T-helper 1 cell treated with Interleukin-12 subunit alpha and Interleukin-12 subunit beta and Interleukin-4 antibody, amounts not matched to agents 30 μg/mL and 1 μg/mL, for 36 hours (primary cell): ENCODE data around the gene AHNAK.
A peak's percentile ranks its signal among the peaks of the same experiment; 100 is the strongest.
"Not testable (repeated sequence)": the region's sequence is repeated elsewhere in the genome, so short reads cannot be mapped to it uniquely, and the experiment has no call there.

Experiments
- H3K27ac Mint-ChIP-seq: one replicate; pipeline ENCODE4 v1.8.0; 2021; ENCODE audit warnings: mild to moderate bottlenecking, mixed read lengths
- H3K27me3 Mint-ChIP-seq: one replicate; pipeline ENCODE4 v1.8.0; 2021; ENCODE audit warnings: low read depth, mixed read lengths
- H3K36me3 Mint-ChIP-seq: one replicate; pipeline ENCODE4 v1.8.0; 2021; ENCODE audit warnings: low read depth, mixed read lengths
- H3K4me1 Mint-ChIP-seq: one replicate; pipeline ENCODE4 v1.8.0; 2021; ENCODE audit warnings: low read depth, mixed read lengths
- H3K4me3 Mint-ChIP-seq: one replicate; pipeline ENCODE4 v1.8.0; 2021; ENCODE audit warnings: mild to moderate bottlenecking, moderate library complexity, mixed read lengths
- H3K9me3 Mint-ChIP-seq: one replicate; pipeline ENCODE4 v1.8.0; 2021; ENCODE audit warnings: mixed read lengths

AHNAK gene

GRCh38 chr11:62464655-62465054 lies 82.0 kb downstream of the AHNAK start:
- Mint-ChIP-seq H3K9me3 (no peaks in the 10 kb centered on the region), H3K27me3 (no peaks in the 10 kb centered on the region), H3K27ac (no peak overlapping the region), H3K36me3 (no peaks in the 10 kb centered on the region), H3K4me3 (no peak overlapping the region), H3K4me1 (peaks cover 4% of the 10 kb centered on the region)

DNA sequence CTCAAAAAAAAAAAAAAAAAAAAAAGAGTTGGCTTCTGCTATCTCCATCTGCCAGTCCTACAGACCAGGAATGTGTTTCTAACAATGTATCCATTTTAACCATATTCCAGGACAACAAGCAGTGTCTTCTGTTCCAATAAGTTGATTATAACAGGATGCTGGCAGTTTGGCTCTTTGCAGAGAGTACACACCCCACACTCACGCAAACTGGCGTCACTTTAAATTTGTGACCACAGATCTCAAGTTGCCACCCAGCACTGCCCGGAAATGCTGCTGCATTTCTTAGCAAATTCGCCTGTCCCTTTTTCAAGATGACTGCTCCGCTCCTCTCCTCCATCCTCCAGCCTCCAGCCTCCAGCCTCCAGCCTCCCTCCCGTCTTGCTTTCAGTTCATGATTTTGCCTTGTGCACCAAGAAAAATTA lies 83.5 kb downstream of the AHNAK start:
- Mint-ChIP-seq H3K27ac (no peak overlapping the region), H3K36me3 (no peaks in the 10 kb centered on the region), H3K9me3 (no peaks in the 10 kb centered on the region)

GRCh38 chr11:62462508-62462892 lies 84.1 kb downstream of the AHNAK start:
- Mint-ChIP-seq H3K27me3 (no peaks in the 10 kb centered on the region), H3K4me1 (peaks cover 4% of the 10 kb centered on the region), H3K4me3 (no peak overlapping the region), H3K36me3 (no peaks in the 10 kb centered on the region), H3K27ac (no peak overlapping the region), H3K9me3 (no peaks in the 10 kb centered on the region)

More for the DNA sequence above, 83.5 kb downstream of the AHNAK start:
- Mint-ChIP-seq H3K27me3 (no peaks in the 10 kb centered on the region), H3K4me1 (peaks cover 4% of the 10 kb centered on the region), H3K4me3 (peak overlapping the region; percentile 37)

DNA sequence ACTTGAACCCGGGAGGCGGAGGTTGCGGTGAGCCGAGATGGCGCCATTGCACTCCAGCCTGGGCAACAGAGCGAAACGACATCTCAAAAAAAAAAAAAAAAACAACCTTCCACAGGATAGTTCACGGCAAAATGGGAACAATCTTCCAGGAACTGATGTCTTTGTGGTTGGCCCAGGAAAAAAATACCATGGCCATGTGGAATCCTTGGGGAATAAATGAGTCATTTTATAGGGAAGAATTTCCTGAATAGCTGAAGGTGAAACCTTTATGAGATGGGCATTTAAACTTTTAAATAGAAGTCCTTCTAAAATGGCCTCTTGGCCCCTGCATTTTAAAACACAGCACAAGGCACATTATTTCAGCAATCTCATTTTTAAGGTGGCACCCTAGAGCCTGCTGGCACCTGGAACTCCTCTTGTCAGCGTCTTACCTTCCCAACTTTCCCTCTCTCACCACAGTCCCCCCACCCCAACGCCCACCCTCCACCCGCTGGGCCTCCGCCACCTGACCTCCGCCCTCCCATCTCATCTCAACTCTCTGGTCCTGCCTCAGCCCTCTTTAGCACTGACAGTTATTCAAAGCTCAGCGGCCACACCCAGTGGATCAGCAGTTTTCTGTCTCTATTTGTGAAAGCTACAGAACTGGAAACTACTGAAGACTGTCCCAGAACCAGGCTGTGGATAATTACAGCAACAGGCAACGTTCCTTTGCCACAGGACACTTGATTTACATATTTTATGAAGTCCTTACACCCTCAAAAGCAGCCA lies 84.7 kb downstream of the AHNAK start:
- no peak overlapping the region for H3K4me3 Mint-ChIP-seq
- H3K36me3 Mint-ChIP-seq, result no peaks in the 10 kb centered on the region
- peaks cover 4% of the 10 kb centered on the region for H3K4me1 Mint-ChIP-seq
- H3K27me3 Mint-ChIP-seq, result no peaks in the 10 kb centered on the region
- no peaks in the 10 kb centered on the region for H3K9me3 Mint-ChIP-seq
- H3K27ac Mint-ChIP-seq, result no peak overlapping the region

- Mint-ChIP-seq H3K36me3 (no peaks in the 10 kb centered on the region), H3K27me3 (no peaks in the 10 kb centered on the region), H3K4me1 (peaks cover 4% of the 10 kb centered on the region), H3K4me3 (no peak overlapping the region), H3K9me3 (no peaks in the 10 kb centered on the region), H3K27ac (no peak overlapping the region)
These were observed 87.5 kb downstream of the AHNAK start for GRCh38 chr11:62459080-62459479.

- Mint-ChIP-seq H3K27ac (no peak overlapping the region), H3K4me1 (peaks cover 2% of the 10 kb centered on the region), H3K9me3 (no peaks in the 10 kb centered on the region), H3K36me3 (no peaks in the 10 kb centered on the region), H3K4me3 (no peak overlapping the region), H3K27me3 (no peaks in the 10 kb centered on the region)
These were observed 88.2 kb downstream of the AHNAK start for GRCh38 chr11:62458212-62459002.

- no peak overlapping the region for H3K27ac Mint-ChIP-seq
- no peaks in the 10 kb centered on the region for H3K27me3 Mint-ChIP-seq
- H3K4me1 Mint-ChIP-seq, result no peaks in the 10 kb centered on the region
- no peaks in the 10 kb centered on the region for H3K9me3 Mint-ChIP-seq
- H3K4me3 Mint-ChIP-seq, result no peak overlapping the region
- H3K36me3 Mint-ChIP-seq, result no peaks in the 10 kb centered on the region
These were observed 89.1 kb downstream of the AHNAK start for GRCh38 chr11:62457478-62457877.

DNA sequence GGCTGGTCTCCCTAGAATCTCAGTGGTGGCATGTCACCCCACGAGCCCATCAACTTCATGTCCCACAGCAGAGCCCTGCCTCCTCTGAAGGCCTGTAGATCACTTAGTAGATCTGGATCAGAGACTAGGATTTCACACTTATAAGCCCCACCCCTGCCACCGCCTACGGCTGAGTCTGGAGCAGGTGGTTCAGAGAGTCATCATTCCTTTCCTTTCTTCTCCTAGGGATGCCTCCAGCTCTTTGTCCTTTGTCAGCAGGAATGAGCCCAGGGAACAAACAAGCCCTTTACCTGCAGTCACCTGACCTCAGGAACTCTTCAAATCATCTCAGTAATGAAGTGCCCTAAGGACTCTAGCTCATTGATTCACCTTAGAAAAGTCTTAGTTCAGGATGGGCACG lies 90.0 kb downstream of the AHNAK start:
- Mint-ChIP-seq H3K4me3 (no peak overlapping the region), H3K4me1 (no peaks in the 10 kb centered on the region), H3K27ac (no peak overlapping the region), H3K9me3 (no peaks in the 10 kb centered on the region), H3K36me3 (no peaks in the 10 kb centered on the region), H3K27me3 (no peaks in the 10 kb centered on the region)

GRCh38 chr11:62452839-62453468 lies 93.7 kb downstream of the AHNAK start:
- H3K9me3 Mint-ChIP-seq, result no peaks in the 10 kb centered on the region
- H3K4me3 Mint-ChIP-seq, result no peak overlapping the region
- no peaks in the 10 kb centered on the region for H3K36me3 Mint-ChIP-seq
- H3K27me3 Mint-ChIP-seq, result peaks cover 5% of the 10 kb centered on the region
- no peak overlapping the region for H3K27ac Mint-ChIP-seq
- H3K4me1 Mint-ChIP-seq, result no peaks in the 10 kb centered on the region

DNA sequence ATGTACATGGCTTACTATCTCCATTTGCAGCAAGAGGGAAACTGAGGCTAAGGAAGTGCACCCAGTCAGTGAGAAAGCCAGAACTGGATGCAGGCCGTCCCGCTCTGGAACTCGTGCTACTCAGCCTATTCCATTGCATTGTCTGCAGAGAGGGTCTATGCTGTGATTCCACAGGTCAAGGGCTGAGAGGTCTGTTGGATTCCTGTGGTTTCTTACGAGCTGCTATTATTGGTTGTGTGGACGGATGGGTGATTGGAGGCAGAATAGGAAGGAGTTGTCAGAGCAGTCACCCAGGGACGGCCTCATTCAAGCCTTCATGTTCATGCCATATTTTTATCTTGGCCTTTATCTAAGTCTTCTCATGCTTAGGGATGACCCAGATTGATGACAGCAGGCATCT lies 94.3 kb downstream of the AHNAK start:
- no peaks in the 10 kb centered on the region for H3K36me3 Mint-ChIP-seq
- no peak overlapping the region for H3K4me3 Mint-ChIP-seq
- no peak overlapping the region for H3K27ac Mint-ChIP-seq
- H3K4me1 Mint-ChIP-seq, result no peaks in the 10 kb centered on the region
- peaks cover 10% of the 10 kb centered on the region for H3K27me3 Mint-ChIP-seq
- H3K9me3 Mint-ChIP-seq, result no peaks in the 10 kb centered on the region

GRCh38 chr11:62451241-62451621 lies 95.4 kb downstream of the AHNAK start:
- Mint-ChIP-seq H3K4me3 (no peak overlapping the region), H3K36me3 (no peaks in the 10 kb centered on the region), H3K9me3 (no peaks in the 10 kb centered on the region), H3K4me1 (no peaks in the 10 kb centered on the region), H3K27ac (no peak overlapping the region), H3K27me3 (peaks cover 18% of the 10 kb centered on the region)

DNA sequence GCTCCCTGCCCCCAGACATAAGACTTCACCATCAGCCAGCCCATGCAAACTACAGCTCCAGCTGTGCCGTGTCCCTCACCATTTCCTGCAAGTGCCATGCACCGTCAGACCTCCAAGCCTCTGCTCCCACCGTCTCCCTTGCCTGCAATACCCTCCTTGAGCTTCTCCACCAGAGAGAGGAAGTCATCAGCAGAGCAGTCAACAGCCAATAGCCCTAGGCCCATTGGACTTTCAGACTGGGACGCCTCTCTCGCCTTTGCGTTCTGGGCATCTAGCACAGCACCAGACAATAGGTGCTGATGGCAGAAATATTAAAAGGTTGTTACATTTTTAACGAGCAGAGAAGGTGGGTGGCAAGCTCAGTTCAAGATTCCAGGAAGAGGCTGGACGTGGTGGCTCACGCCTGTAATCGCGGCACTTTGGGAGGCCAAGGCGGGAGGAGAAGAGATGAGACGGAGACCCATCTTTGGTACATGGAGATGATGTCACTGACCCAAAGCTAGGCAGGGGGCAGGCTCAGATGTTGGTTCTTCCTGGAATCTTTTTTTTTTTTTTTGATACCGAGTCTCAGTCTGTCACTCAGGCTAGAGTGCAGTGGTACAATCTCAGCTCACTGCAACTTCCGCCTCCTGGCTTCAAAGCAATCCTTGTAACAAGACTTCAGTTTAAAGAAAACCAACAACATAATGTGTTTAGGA lies 95.9 kb downstream of the AHNAK start:
- Mint-ChIP-seq H3K27ac (no peak overlapping the region), H3K4me1 (no peaks in the 10 kb centered on the region), H3K4me3 (no peak overlapping the region), H3K27me3 (peaks cover 21% of the 10 kb centered on the region), H3K36me3 (no peaks in the 10 kb centered on the region), H3K9me3 (no peaks in the 10 kb centered on the region)

- H3K27ac Mint-ChIP-seq, H3K9me3 Mint-ChIP-seq: not testable (repeated sequence)
- peaks cover 21% of the 10 kb centered on the region for H3K27me3 Mint-ChIP-seq
These were observed 96.7 kb downstream of the AHNAK start for GRCh38 chr11:62449912-62450311.

GRCh38 chr11:62449451-62449851 lies 97.2 kb downstream of the AHNAK start:
- H3K4me1 Mint-ChIP-seq, result peaks cover 3% of the 10 kb centered on the region
- no peak overlapping the region for H3K27ac Mint-ChIP-seq
- H3K9me3 Mint-ChIP-seq, result no peaks in the 10 kb centered on the region

More at GRCh38 chr11:62449912-62450311, 96.7 kb downstream of the AHNAK start:
- H3K4me3 Mint-ChIP-seq, H3K36me3 Mint-ChIP-seq, H3K4me1 Mint-ChIP-seq: not testable (repeated sequence)

More at GRCh38 chr11:62449451-62449851, 97.2 kb downstream of the AHNAK start:
- no peak overlapping the region for H3K4me3 Mint-ChIP-seq
- H3K36me3 Mint-ChIP-seq, result no peaks in the 10 kb centered on the region
- peaks cover 21% of the 10 kb centered on the region for H3K27me3 Mint-ChIP-seq
